Keratinocyte (primary cell): ENCODE measurements around the gene ITGA3.
A peak's percentile ranks its signal among the peaks of the same experiment; 100 is the strongest.

Experiments
- CTCF ChIP-seq, 3 experiments: IDR thresholded peaks in 1 of 3; conservative IDR thresholded peaks in 1 of 3; optimal IDR thresholded peaks in 1 of 3; 2 replicates in 2 of 3; 3 replicates in 1 of 3; pipeline versions ENCODE3 to v1.5.1; 2011; ENCODE audit warnings: low read length in 3 of 3, mild to moderate bottlenecking in 3 of 3, moderate library complexity in 2 of 3, control low read depth in 1 of 3, inconsistent platforms in 1 of 3; ENCODE audit not compliant: insufficient read depth in 2 of 3; ENCODE audit errors: extremely low read depth in 1 of 3
- EZH2 ChIP-seq: IDR thresholded peaks from one replicate; pipeline ENCODE4 v1.6.1; 2012; ENCODE audit warnings: inconsistent platforms, mild to moderate bottlenecking, low read length, moderate library complexity

DNA sequence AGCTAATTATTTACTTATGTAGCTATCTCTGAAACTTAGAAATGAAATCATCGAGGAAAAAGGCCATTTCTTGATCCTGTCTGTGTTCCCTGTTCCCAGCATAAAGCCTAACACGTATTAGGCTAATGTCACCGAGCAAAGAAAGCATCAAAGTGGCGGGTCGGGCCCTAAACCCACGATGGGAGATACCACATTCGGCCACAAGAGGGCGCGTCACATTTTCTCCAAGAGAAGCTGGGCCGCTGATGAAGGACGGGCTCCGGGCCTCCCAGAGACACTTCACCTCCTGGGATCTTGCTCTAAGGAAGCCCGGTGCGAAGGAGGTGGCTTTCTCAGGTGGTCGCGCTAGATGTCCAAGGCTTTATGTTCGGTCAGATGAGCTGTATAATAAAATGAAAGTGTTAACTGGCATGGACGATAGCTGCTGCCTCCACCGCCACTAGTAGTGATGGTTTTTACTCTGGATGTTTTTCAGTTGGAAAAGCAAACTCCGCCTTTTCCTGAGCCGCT lies 38.4 kb downstream of the ITGA3 start:
- TF ChIP-seq CTCF (optimal IDR thresholded peaks at IDR 0.05 in 1 of 3, IDR thresholded peaks at IDR 0.05 in 1 of 3, conservative IDR thresholded peaks at IDR 0.05 in 1 of 3; ENCODE audit: extremely low read depth in 1 of 3, insufficient read depth in 2 of 3, low read length in 3 of 3) (peak; percentile 76 to 91 (median 82)), EZH2 (no peak)
